Uterus (tissue), 4 donors: ENCODE results near the gene THRB. TPM values are rescaled to one million over a fixed set of nuclear protein-coding genes. Genes with fewer than 3 reads are reported as not detected.
"Not testable (repeated sequence)": the region's sequence is repeated elsewhere in the genome, so short reads cannot be mapped to it uniquely, and the experiment has no call there.

ENCODE experiments used
- DNase-seq, 2 donors: peaks; one replicate each; pipeline ENCODE4 v3.0.0-alpha.2; 2019 to 2020
- H3K27ac ChIP-seq, 2 donors: fragments of 200-600 bp; sonication (generic); 1 replicate in 1 of 2; 2 replicates in 1 of 2; pipeline ENCODE4 v1.5.1; 2016 to 2018
- H3K27me3 ChIP-seq, 2 donors: fragments of 200-600 bp; sonication (generic); one replicate each; pipeline ENCODE4 v1.5.1; 2018 to 2019; ENCODE audit warnings: control low read depth in 1 of 2
- H3K36me3 ChIP-seq, 2 donors: fragments of 200-600 bp; sonication (generic); one replicate each; pipeline ENCODE4 v1.5.1; 2019; ENCODE audit warnings: control low read depth in 1 of 2
- H3K4me1 ChIP-seq, 2 donors: fragments of 200-600 bp; sonication (generic); one replicate each; pipeline ENCODE4 v1.5.1; 2018 to 2019; ENCODE audit warnings: control low read depth in 1 of 2
- H3K4me3 ChIP-seq, 2 donors: fragments of 200-600 bp; sonication (generic); 1 replicate in 1 of 2; 2 replicates in 1 of 2; pipeline ENCODE4 v1.5.1; 2018 to 2019; ENCODE audit warnings: mild to moderate bottlenecking in 1 of 2
- H3K9me3 ChIP-seq, 2 donors: fragments of 200-600 bp; sonication (generic); one replicate each; pipeline ENCODE4 v1.5.1; 2019; ENCODE audit warnings: control low read depth in 1 of 2
- POLR2A ChIP-seq, 2 donors: fragments of 450-650 bp; IDR thresholded peaks; one replicate each; pipeline ENCODE4 v1.6.1; 2016; ENCODE audit warnings: antibody characterized with exemption in 2 of 2, mild to moderate bottlenecking in 1 of 2, moderate library complexity in 1 of 2
- intact Hi-C: fragments of 100-400 bp; cut with DNase I; formaldehyde crosslinking; loops from one replicate; pipeline ENCODE4 v1.15.1; 2023; ENCODE audit warnings: low total_unique reads
- total RNA-seq, 4 donors: library from RNA; depleted of rRNA in 3 of 4; stranded (reverse); fragments of >200 nt in 3 of 4; gene quantifications; one replicate each; pipeline versions ENCODE4 v1.1.0 to v1.2.4, GENCODE V29; 2014 to 2023
- TF ChIP-seq, protein P1 (sequence below), 4 experiments: fragments of 200-600 bp in 2 of 4; fragments of 450-650 bp in 2 of 4; sonication (generic) in 2 of 4; IDR thresholded peaks; one replicate each; pipeline ENCODE4 v1.5.1; 2016 to 2019; ENCODE audit warnings: antibody characterized with exemption in 4 of 4, mild to moderate bottlenecking in 2 of 4, moderate library complexity in 1 of 4
- donor health status: DM: yes; HTN: yes; CAD: no.

THRB gene
- total RNA-seq, 4 donors from 2014 or later = 4.6 to 38.2 (median 17.3) TPM

DNA sequence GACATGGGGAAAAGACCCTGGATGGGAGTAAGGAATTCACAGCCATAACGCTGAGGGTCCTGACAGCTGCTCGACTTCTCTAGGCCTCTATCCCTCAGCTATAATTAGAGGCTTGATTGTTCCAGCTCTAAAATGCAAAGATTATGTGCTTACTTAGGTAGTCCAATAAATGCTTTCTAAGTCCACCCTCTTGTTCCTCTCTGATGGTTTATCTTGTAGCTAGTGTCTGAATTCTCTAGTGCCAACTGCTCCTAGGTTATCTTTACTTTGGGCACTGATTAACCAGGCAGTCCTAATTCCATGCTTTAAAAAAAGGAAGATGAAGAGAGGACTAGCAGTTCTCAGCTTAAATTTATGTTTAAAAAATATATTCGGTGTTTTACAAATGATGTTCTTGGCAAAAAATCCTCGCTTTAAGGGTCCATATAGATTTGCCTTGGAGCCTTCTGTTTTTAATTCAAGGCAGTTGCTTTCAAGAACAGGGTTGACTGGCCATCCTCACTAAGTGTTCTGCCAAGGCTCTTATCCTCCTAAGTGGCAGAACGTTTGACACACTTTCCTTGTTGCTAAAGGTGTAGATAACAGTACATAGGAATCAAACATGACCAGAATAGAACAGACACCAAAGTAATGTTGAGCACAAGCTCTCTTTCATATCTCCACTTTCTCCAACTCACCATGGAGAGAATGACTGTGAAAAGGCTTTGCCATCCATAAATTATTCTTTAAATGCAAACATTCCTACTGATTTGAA lies 60.6 kb downstream of the THRB start:
- no peak for TF ChIP-seq POLR2A (IDR thresholded peaks at IDR 0.05)
- TF ChIP-seq, protein P1, sequence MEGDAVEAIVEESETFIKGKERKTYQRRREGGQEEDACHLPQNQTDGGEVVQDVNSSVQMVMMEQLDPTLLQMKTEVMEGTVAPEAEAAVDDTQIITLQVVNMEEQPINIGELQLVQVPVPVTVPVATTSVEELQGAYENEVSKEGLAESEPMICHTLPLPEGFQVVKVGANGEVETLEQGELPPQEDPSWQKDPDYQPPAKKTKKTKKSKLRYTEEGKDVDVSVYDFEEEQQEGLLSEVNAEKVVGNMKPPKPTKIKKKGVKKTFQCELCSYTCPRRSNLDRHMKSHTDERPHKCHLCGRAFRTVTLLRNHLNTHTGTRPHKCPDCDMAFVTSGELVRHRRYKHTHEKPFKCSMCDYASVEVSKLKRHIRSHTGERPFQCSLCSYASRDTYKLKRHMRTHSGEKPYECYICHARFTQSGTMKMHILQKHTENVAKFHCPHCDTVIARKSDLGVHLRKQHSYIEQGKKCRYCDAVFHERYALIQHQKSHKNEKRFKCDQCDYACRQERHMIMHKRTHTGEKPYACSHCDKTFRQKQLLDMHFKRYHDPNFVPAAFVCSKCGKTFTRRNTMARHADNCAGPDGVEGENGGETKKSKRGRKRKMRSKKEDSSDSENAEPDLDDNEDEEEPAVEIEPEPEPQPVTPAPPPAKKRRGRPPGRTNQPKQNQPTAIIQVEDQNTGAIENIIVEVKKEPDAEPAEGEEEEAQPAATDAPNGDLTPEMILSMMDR (IDR thresholded peaks at IDR 0.05) = no peak
- Histone ChIP-seq H3K4me3 (no peak overlapping the region), H3K36me3 (no peaks in the 10 kb centered on the region), H3K9me3 (no peaks in the 10 kb centered on the region), H3K4me1 (no peaks in the 10 kb centered on the region), H3K27ac (no peak overlapping the region), H3K27me3 (no peaks in the 10 kb centered on the region)
- no peak for DNase-seq
- intact Hi-C loops = no loop called here

DNA sequence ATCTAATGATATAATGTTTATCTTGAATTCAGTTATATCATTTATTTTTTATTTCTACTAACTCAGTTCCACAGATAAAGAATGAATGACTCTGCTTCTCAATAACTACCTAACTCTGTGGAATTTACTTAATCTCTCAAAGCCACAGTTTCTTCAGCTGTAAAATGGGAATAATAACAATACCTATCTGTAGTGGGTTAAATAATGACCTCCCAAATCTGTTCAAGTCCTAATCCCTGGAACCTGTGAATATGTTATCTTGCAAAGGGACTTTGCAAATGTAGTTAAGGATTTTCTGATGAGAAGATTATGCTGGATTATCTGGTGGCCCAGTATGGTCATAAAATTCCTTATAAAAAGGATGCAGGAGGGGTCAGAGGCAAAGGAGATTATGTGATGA lies 61.7 kb downstream of the THRB start:
- H3K27ac ChIP-seq = no peak overlapping the region

DNA sequence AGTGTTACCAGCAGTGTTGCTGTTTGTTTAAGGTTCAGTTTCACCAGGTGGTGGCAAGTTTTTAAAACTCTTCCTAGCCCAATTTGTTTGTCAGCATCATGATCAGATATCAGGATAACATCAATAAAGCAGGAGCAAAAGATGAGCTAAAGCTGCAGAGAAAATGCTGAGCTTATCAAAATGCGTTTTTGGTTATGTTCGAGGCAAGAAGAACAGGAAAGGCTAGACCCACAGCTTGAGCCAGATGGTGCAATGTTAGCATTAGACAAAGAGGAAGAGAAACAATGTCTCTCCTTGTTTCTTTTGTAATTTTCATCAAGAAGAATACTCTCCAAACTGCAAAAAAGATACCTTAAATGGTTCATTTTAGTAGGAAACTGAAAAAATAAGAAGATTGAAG lies 66.2 kb downstream of the THRB start:
- intact Hi-C loops = no loop called here
- H3K27me3 ChIP-seq = no peaks in the 10 kb centered on the region

More for the DNA sequence above, 61.7 kb downstream of the THRB start:
- H3K9me3 ChIP-seq = no peaks in the 10 kb centered on the region
- no peak for DNase-seq
- no peaks in the 10 kb centered on the region for H3K36me3 ChIP-seq
- no peak overlapping the region for H3K4me3 ChIP-seq
- no peak for TF ChIP-seq POLR2A (IDR thresholded peaks at IDR 0.05)
- TF ChIP-seq, protein P1 (IDR thresholded peaks at IDR 0.05) = no peak
- intact Hi-C loops = no loop called here
- H3K4me1 ChIP-seq = no peaks in the 10 kb centered on the region
- no peaks in the 10 kb centered on the region for H3K27me3 ChIP-seq

DNA sequence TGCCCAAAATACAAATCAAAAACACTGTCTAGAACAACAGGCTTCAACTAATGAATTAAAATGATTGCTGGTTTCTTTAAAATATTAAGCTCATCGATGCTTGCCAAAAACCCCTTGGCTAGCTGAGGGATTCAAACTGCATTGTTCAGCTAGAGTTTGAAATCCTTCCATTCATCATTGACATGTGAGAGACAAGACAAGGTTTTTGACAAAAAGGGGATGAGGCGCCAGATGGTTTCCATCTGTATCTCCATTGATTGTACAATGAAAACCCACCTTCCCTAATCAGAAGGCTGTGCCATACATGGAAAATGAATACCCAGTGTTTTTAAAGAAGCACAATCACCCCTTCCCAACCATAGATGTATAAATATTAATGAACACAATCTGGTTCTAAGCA lies 67.8 kb downstream of the THRB start:
- Histone ChIP-seq H3K4me3 (no peak overlapping the region), H3K9me3 (no peaks in the 10 kb centered on the region), H3K27ac (no peak overlapping the region), H3K36me3 (no peaks in the 10 kb centered on the region), H3K4me1 (no peaks in the 10 kb centered on the region), H3K27me3 (no peaks in the 10 kb centered on the region)
- TF ChIP-seq POLR2A (IDR thresholded peaks at IDR 0.05) = no peak
- TF ChIP-seq, protein P1 (IDR thresholded peaks at IDR 0.05) = no peak
- intact Hi-C loops = no loop called here
- no peak for DNase-seq

More for the DNA sequence above, 66.2 kb downstream of the THRB start:
- Histone ChIP-seq H3K36me3 (no peaks in the 10 kb centered on the region), H3K4me3 (no peak overlapping the region), H3K27ac (no peak overlapping the region), H3K9me3 (no peaks in the 10 kb centered on the region), H3K4me1 (no peaks in the 10 kb centered on the region)
- TF ChIP-seq POLR2A (IDR thresholded peaks at IDR 0.05) = no peak
- TF ChIP-seq, protein P1 (IDR thresholded peaks at IDR 0.05) = no peak
- DNase-seq = no peak

DNA sequence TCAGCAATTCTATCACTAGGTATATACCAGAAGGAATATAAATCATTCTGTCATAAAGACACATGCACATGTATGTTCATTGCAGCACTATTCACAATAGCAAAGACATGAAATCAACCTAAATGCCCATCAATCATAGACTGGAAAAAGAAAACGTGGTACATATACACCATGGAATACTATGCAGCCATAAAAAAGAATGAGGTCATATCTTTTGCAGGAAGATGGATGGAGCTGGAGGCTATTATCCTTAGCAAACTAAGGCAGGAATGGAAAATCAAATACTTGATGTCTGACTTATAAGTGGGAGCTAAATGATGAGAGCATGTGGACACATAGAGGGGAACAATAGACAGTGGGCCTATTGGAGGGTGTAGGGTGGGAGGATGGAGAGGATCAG lies 73.8 kb downstream of the THRB start:
- H3K4me1 ChIP-seq, H3K27ac ChIP-seq, H3K4me3 ChIP-seq, H3K9me3 ChIP-seq, intact Hi-C loops, DNase-seq, H3K27me3 ChIP-seq, H3K36me3 ChIP-seq: not testable (repeated sequence)
